ENCODE results near the gene GPX3.

GPX3 gene

DNA sequence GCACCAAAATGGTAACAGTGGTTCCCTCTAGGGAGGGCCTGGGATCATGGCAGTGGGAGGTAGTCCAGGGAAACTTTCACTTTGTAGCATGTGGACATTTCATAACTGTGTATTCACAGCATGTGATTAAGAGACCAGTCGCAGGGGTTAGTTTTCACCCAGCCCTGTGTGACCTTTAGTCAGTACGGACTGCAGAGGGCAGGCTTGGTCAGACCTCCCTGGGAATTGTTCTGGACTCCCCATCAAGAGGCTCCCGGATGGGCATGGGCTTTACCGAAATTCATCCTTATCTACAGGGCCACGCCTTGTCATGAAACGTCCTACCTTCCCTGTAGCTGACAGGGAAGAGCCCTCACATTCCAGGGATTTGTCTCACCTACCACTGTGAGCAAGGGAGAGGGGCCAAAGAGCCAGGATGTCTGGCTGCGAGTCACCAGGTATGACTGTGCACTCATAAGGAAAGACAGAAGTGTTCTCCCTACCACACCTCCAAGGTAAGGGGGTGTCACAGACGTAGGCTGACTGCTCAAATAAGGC, 19.9 kb downstream of the GPX3 start:
- POLR2A ChIA-PET: no interaction called here
- TF ChIP-seq CTCF (IDR thresholded peaks at IDR 0.05; ENCODE audit: control extremely low read depth, extremely low read depth, low read depth, missing control alignments): no peak

DNA sequence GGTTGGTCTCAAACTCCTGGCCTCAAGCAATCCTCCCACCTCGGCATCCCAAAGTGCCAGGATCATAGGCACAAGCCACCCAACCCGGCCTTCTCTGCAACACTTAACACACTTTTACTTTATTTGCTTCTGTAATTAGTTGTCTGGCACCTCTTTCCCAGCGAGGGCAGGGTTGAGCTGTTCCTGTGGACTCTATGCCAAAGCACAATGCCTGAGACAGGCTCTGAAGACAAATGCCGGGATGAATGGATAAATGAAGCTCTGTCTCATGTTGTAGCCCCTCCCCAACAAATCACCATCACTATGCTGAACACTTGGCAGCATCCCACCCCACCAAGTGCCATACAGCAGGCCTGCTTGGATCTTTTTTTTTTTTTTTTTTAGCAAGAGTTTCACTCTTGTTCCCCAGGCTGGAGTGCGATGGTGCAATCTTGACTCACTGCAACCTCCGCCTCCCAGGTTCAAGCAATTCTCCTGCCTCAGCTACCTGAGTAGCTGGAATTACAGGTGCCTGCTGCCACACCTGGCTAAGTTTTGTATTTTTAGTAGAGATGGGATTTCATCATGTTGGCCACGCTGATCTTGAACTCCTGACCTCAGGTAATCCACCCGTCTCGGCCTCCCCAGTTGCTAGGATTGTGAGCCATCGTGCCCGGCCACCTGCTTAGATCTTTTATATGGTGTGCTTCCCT, 21.3 kb downstream of the GPX3 start:
- ChIA-PET POLR2A (interaction anchor here (0.7 kb wide), 1 partner anchor 1241 kb away, joined by 6 read pairs; no protein-coding TSS in a partner anchor), CTCF (interaction anchor here (0.7 to 13.6 kb wide), 5 partner anchors 9 to 274 kb away, joined by 3 to 108 read pairs (median 8); no protein-coding TSS in a partner anchor)
- DNase-seq (ENCODE audit: extremely low spot score): no peak
- TF ChIP-seq CTCF (IDR thresholded peaks at IDR 0.05; ENCODE audit: control extremely low read depth, extremely low read depth, low read depth, missing control alignments): no peak

More for the DNA sequence above, 19.9 kb downstream of the GPX3 start:
- DNase-seq (ENCODE audit: extremely low spot score): no peak
- CTCF ChIA-PET: interaction anchor here (0.8 to 13.6 kb wide), 4 partner anchors 10 to 75 kb away, joined by 3 to 108 read pairs (median 6); no protein-coding TSS in a partner anchor

- CTCF ChIA-PET: interaction anchor here (0.7 to 13.6 kb wide), 4 partner anchors 8 to 274 kb away, joined by 3 to 108 read pairs (median 10); no protein-coding TSS in a partner anchor
- no peak for TF ChIP-seq CTCF (IDR thresholded peaks at IDR 0.05; ENCODE audit: control extremely low read depth, extremely low read depth, low read depth, missing control alignments)
- POLR2A ChIA-PET: no interaction called here
- no peak for DNase-seq (ENCODE audit: extremely low spot score)
Observed at GRCh38 chr5:151042453-151043093, 22.2 kb downstream of the GPX3 start.

GRCh38 chr5:151047814-151048425, 27.5 kb downstream of the GPX3 start:
- ChIA-PET CTCF (interaction anchor here (0.7 to 9.7 kb wide), 25 partner anchors 12 to 259 kb away, joined by 3 to 325 read pairs (median 4); partner anchors contain the start of genes ANXA6 and TNIP1), POLR2A (interaction anchor here (0.7 kb wide), 1 partner anchor 205 kb away, joined by 3 read pairs; no protein-coding TSS in a partner anchor)
- peak; percentile 43 for DNase-seq (ENCODE audit: extremely low spot score)
- peak; percentile 67 for TF ChIP-seq CTCF (IDR thresholded peaks at IDR 0.05; ENCODE audit: control extremely low read depth, extremely low read depth, low read depth, missing control alignments)

GRCh38 chr5:151048526-151048925, 28.1 kb downstream of the GPX3 start:
- TF ChIP-seq CTCF (IDR thresholded peaks at IDR 0.05; ENCODE audit: control extremely low read depth, extremely low read depth, low read depth, missing control alignments): no peak
- ChIA-PET POLR2A (interaction anchor here (0.7 kb wide), 1 partner anchor 204 kb away, joined by 3 read pairs; no protein-coding TSS in a partner anchor), CTCF (interaction anchor here (0.7 to 9.7 kb wide), 25 partner anchors 12 to 260 kb away, joined by 3 to 325 read pairs (median 4); partner anchors contain the start of genes ANXA6 and TNIP1)
- no peak for DNase-seq (ENCODE audit: extremely low spot score)
